RWPE1 (cell line): ENCODE results near the gene RIC8B.
"Not testable (repeated sequence)": the region's sequence is repeated elsewhere in the genome, so short reads cannot be mapped to it uniquely, and the experiment has no call there.

Experiments
- CTCF ChIA-PET: fragments of 350-600 bp; sonication (Branson Sonifier 250); formaldehyde crosslinking; extraction: SDS; loops from one replicate; lab custom pipeline; 2021; lab: Yijun Ruan, JAX
- POLR2A ChIA-PET: fragments of 400-600 bp; formaldehyde crosslinking; extraction: SDS; loops from one replicate; lab custom pipeline; 2020; ENCODE audit warnings: antibody characterized with exemption; ENCODE audit not compliant: low non-redundant PET; lab: Yijun Ruan, JAX
- DNase-seq: peaks from one replicate; pipeline ENCODE4 v3.0.0; 2012; ENCODE audit warnings: low spot score
- H3K27ac ChIP-seq: fragments of 450-650 bp; 2 replicates; pipeline ENCODE4 v1.5.1; 2017
- CTCF ChIP-seq: fragments of 450-650 bp; conservative IDR thresholded peaks from 2 replicates; pipeline ENCODE4 v1.5.1; 2017; ENCODE audit warnings: low read depth, mild to moderate bottlenecking

RIC8B gene

GRCh38 chr12:106913456-106913855 lies 139.0 kb downstream of the RIC8B start:
- DNase-seq, result no peak
- TF ChIP-seq CTCF, result no peak
- ChIA-PET CTCF (no interaction called here), POLR2A (no interaction called here)
- H3K27ac ChIP-seq, result no peak overlapping the region

- no peak for TF ChIP-seq CTCF
- POLR2A ChIA-PET, result no interaction called here
- DNase-seq, result no peak
- CTCF ChIA-PET, result interaction anchor here (0.6 kb wide), 1 partner anchor 557 kb away, joined by 4 read pairs; no protein-coding TSS in a partner anchor
- H3K27ac ChIP-seq, result no peak overlapping the region
These were observed 140.5 kb downstream of the RIC8B start for GRCh38 chr12:106914796-106915634.

- CTCF ChIA-PET, result interaction anchor here (0.6 kb wide), 1 partner anchor 557 kb away, joined by 4 read pairs; no protein-coding TSS in a partner anchor
- POLR2A ChIA-PET, result no interaction called here
- TF ChIP-seq CTCF, result no peak
- DNase-seq, result no peak
- no peak overlapping the region for H3K27ac ChIP-seq
These were observed 141.1 kb downstream of the RIC8B start for GRCh38 chr12:106915635-106916026.

- H3K27ac ChIP-seq, result no peak overlapping the region
- no peak for DNase-seq
- CTCF ChIA-PET, result interaction anchor here (0.7 kb wide), 1 partner anchor 841 kb away, joined by 3 read pairs; no protein-coding TSS in a partner anchor
- no peak for TF ChIP-seq CTCF
- POLR2A ChIA-PET, result no interaction called here
These were observed 143.0 kb downstream of the RIC8B start for GRCh38 chr12:106917503-106917902.

- peak; percentile 68 for TF ChIP-seq CTCF
- no peak overlapping the region for H3K27ac ChIP-seq
- DNase-seq, result peak; percentile 24
- ChIA-PET CTCF (interaction anchor here (0.5 to 1.7 kb wide), 13 partner anchors 15 to 1532 kb away, joined by 3 to 10 read pairs (median 5); partner anchors contain the start of gene POLR3B), POLR2A (no interaction called here)
These were observed 144.3 kb downstream of the RIC8B start for GRCh38 chr12:106918746-106919145.

GRCh38 chr12:106919910-106920544 lies 145.5 kb downstream of the RIC8B start:
- ChIA-PET CTCF (interaction anchor here (0.6 to 1.7 kb wide), 17 partner anchors 8 to 1243 kb away, joined by 3 to 10 read pairs (median 4); partner anchors contain the start of gene POLR3B), POLR2A (no interaction called here)
- TF ChIP-seq CTCF, result peak; percentile 82
- DNase-seq, result peak; percentile 46
- H3K27ac ChIP-seq, result no peak overlapping the region

- DNase-seq, H3K27ac ChIP-seq, POLR2A ChIA-PET: not testable (repeated sequence)
- CTCF ChIA-PET, result interaction anchor here (0.6 to 1.0 kb wide), 2 partner anchors 549 to 565 kb away, joined by 3 to 4 read pairs; partner anchors contain the start of gene POLR3B
These were observed 147.5 kb downstream of the RIC8B start for GRCh38 chr12:106921976-106922375.

- CTCF ChIA-PET, result not testable (repeated sequence)
These were observed 149.1 kb downstream of the RIC8B start for GRCh38 chr12:106923594-106923993.

More at GRCh38 chr12:106923594-106923993, 149.1 kb downstream of the RIC8B start:
- H3K27ac ChIP-seq, POLR2A ChIA-PET, DNase-seq: not testable (repeated sequence)
